Measurements from ENCODE around the gene TMEM231. TPM values are rescaled to one million over a fixed set of nuclear protein-coding genes. Genes with fewer than 3 reads are reported as not detected.

Gene TMEM231
- total and polyA plus RNA-seq, 2 donors = 2.2 to 4.5 TPM

DNA sequence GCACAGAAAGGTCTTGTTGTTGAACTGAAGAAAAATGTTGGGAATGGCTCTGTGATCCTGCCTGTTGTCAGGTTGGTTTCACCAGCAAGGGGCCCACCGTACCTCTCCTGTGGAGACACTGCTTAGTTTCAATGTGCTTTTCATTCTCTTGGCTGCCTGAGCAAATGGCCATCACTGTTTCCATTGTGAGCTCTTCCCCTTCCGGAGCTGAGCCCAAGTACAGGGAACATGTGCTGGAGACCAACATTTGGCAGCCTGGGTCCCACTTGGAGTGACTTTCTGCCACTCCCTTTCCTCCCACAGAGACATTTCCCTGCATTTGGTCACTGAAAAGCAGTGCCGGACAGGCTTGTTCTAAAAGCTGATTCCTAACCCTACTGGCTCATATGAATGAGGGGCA is 33.3 kb upstream of the TMEM231 start:
- H3K27ac ChIP-seq (ENCODE audit: low read depth in 1 of 2, low read length in 1 of 2) = no peak overlapping the region
- DNase-seq (ENCODE audit: low read depth in 6 of 9, low spot score in 9 of 9) = no peak
- peaks cover 4 to 5% of the 10 kb centered on the region in 2 donors for H3K36me3 ChIP-seq (ENCODE audit: control insufficient read depth in 2 of 2, insufficient read depth in 2 of 2, low read length in 1 of 2)
- no peak overlapping the region for H3K4me3 ChIP-seq (ENCODE audit: low read length in 2 of 2)
- WGBS = 97% methylated on average over 3 of the region's 3 CpGs
- H3K27me3 ChIP-seq (ENCODE audit: control insufficient read depth in 2 of 2, insufficient read depth in 1 of 2, low read length in 1 of 2) = no peaks in the 10 kb centered on the region
- peaks cover 0 to 3% of the 10 kb centered on the region in 2 donors for H3K4me1 ChIP-seq (ENCODE audit: control insufficient read depth in 2 of 2, insufficient read depth in 2 of 2, low read length in 2 of 2)
- no peaks in the 10 kb centered on the region for H3K9me3 ChIP-seq (ENCODE audit: control insufficient read depth in 2 of 2, insufficient read depth in 1 of 2, low read length in 1 of 2)

DNA sequence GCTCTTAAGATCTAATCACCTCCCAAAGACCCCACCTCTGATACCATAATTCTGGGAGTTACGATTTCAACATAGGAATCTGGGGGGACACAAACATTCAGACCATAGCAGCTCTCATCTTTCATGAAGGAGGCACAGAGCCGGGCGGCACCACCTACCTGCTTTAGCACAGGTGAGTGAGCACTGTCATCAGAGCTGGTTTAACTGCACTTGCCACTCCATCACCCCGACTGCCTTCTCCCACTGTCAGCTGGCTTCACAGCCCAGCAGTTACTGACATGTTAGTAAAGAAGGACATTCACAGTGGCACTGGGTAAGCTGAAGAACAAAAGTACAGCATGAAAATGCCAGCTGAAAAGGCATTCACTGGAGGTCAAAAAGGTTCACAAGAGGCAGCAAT is 32.7 kb upstream of the TMEM231 start:
- H3K27ac ChIP-seq (ENCODE audit: low read depth in 1 of 2, low read length in 1 of 2) = no peak overlapping the region
- no peaks in the 10 kb centered on the region for H3K9me3 ChIP-seq (ENCODE audit: control insufficient read depth in 2 of 2, insufficient read depth in 1 of 2, low read length in 1 of 2)
- DNase-seq (ENCODE audit: low read depth in 6 of 9, low spot score in 9 of 9) = no peak

DNA sequence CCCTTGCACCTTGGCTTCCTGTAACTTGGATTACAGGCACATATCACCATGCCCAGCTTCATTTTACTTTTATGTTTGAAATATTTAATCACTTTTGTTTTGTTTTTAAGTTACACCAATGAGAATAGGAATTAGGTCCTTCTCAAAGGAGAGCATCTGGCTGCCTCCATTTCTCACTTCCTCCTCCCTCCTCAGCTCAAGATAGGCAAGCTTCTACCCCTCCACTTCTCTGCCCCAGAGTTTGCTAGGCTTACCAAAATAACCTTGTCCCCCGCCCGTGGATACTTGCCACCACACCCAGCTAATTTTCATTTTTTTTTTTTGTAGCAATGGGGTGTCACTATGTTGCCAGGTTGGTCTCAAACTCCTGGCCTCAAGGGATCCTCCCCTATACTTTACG is 28.1 kb upstream of the TMEM231 start:
- H3K9me3 ChIP-seq (ENCODE audit: control insufficient read depth in 2 of 2, insufficient read depth in 1 of 2, low read length in 1 of 2) = no peaks in the 10 kb centered on the region
- no peak overlapping the region for H3K4me3 ChIP-seq (ENCODE audit: low read length in 2 of 2)
- no peaks in the 10 kb centered on the region for H3K4me1 ChIP-seq (ENCODE audit: control insufficient read depth in 2 of 2, insufficient read depth in 2 of 2, low read length in 2 of 2)
- 93% methylated on average over 3 of the region's 3 CpGs for WGBS
- no peak for DNase-seq (ENCODE audit: low read depth in 6 of 9, low spot score in 9 of 9)
- H3K27ac ChIP-seq (ENCODE audit: low read depth in 1 of 2, low read length in 1 of 2) = no peak overlapping the region
- peaks cover 4 to 11% of the 10 kb centered on the region in 2 donors for H3K36me3 ChIP-seq (ENCODE audit: control insufficient read depth in 2 of 2, insufficient read depth in 2 of 2, low read length in 1 of 2)
- no peaks in the 10 kb centered on the region for H3K27me3 ChIP-seq (ENCODE audit: control insufficient read depth in 2 of 2, insufficient read depth in 1 of 2, low read length in 1 of 2)

More for the DNA sequence above, 32.7 kb upstream of the TMEM231 start:
- Histone ChIP-seq H3K36me3 (ENCODE audit: control insufficient read depth in 2 of 2, insufficient read depth in 2 of 2, low read length in 1 of 2) (peaks cover 0 to 4% of the 10 kb centered on the region in 2 donors), H3K27me3 (ENCODE audit: control insufficient read depth in 2 of 2, insufficient read depth in 1 of 2, low read length in 1 of 2) (no peaks in the 10 kb centered on the region), H3K4me1 (ENCODE audit: control insufficient read depth in 2 of 2, insufficient read depth in 2 of 2, low read length in 2 of 2) (no peaks in the 10 kb centered on the region), H3K4me3 (ENCODE audit: low read length in 2 of 2) (no peak overlapping the region)
- WGBS = 98% methylated on average over 4 of the region's 4 CpGs

DNA sequence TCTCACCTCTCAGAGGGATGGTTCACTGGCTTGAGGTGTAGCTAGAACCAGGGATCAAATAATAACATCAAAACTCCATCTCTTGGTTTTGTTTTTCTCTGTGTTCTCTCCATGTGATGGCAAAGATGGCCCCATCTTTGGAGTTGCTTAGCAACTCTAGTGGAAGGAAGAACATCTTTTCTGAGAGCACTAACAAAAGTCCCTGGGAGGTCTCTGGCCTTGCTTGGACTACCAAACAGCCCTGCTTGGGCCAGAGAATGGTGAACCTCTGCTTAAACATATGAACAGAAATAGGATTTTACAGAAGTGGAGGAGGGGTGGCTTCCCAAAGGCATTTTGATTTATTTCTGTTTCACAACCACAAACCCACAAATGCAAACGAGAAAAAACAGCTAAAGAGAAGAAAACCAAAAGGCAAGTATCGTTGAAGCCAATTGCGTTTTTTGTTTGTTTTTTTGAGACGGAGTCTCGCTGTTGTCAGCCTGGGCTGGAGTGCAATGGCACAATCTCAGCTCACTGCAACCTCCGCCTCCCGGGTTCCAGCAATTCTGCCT is 23.3 kb upstream of the TMEM231 start:
- peaks cover 31 to 50% of the 10 kb centered on the region in 2 donors for H3K36me3 ChIP-seq (ENCODE audit: control insufficient read depth in 2 of 2, insufficient read depth in 2 of 2, low read length in 1 of 2)
- DNase-seq (ENCODE audit: low read depth in 6 of 9, low spot score in 9 of 9) = no peak

DNA sequence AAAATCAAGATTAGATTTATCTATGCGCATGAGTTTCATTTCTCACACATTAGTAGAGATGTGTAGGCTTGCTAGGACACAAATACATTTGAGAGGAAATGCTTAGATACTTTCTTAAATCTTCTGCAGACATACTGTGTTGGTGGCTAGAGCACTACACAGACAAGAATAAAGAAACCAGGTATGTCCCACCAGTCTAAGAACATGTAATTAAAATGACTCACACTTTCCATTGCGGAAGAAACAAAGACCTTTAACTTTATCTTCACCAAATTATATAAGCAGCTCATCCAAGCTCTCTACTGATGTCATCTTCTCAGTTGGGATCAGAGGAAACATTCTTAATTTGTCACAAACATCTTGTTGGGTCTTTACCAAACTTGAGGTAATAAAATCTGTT is 22.7 kb upstream of the TMEM231 start:
- Histone ChIP-seq H3K9me3 (ENCODE audit: control insufficient read depth in 2 of 2, insufficient read depth in 1 of 2, low read length in 1 of 2) (no peaks in the 10 kb centered on the region), H3K4me1 (ENCODE audit: control insufficient read depth in 2 of 2, insufficient read depth in 2 of 2, low read length in 2 of 2) (no peaks in the 10 kb centered on the region), H3K27ac (ENCODE audit: low read depth in 1 of 2, low read length in 1 of 2) (no peak overlapping the region), H3K36me3 (ENCODE audit: control insufficient read depth in 2 of 2, insufficient read depth in 2 of 2, low read length in 1 of 2) (peaks cover 38 to 56% of the 10 kb centered on the region in 2 donors), H3K4me3 (ENCODE audit: low read length in 2 of 2) (no peak overlapping the region), H3K27me3 (ENCODE audit: control insufficient read depth in 2 of 2, insufficient read depth in 1 of 2, low read length in 1 of 2) (no peaks in the 10 kb centered on the region)
- DNase-seq (ENCODE audit: low read depth in 6 of 9, low spot score in 9 of 9) = no peak
- 97% methylated on average over 2 of the region's 2 CpGs for WGBS

More for the DNA sequence above, 23.3 kb upstream of the TMEM231 start:
- 64% methylated on average over 7 of the region's 7 CpGs for WGBS
- Histone ChIP-seq H3K4me3 (ENCODE audit: low read length in 2 of 2) (no peak overlapping the region), H3K9me3 (ENCODE audit: control insufficient read depth in 2 of 2, insufficient read depth in 1 of 2, low read length in 1 of 2) (no peaks in the 10 kb centered on the region), H3K4me1 (ENCODE audit: control insufficient read depth in 2 of 2, insufficient read depth in 2 of 2, low read length in 2 of 2) (no peaks in the 10 kb centered on the region), H3K27ac (ENCODE audit: low read depth in 1 of 2, low read length in 1 of 2) (no peak overlapping the region), H3K27me3 (ENCODE audit: control insufficient read depth in 2 of 2, insufficient read depth in 1 of 2, low read length in 1 of 2) (no peaks in the 10 kb centered on the region)

DNA sequence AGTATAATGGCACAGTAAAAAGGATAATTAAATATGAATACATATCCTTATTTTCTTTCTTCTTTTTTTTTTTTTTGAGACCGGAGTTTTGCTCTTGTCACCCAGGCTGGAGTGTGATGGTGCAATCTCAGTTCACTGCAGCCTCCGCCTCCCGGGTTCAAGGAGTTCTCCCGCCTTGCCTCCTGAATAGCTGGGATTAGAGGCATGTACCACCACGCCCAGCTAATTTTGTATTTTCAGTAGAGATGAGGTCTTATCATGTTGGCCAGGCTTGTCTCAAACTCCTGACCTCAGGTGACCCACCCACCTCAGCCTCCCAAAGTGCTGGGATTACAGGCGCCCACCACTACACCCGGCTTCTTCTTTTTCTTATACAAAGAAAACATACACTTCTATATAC is 22.2 kb upstream of the TMEM231 start:
- H3K4me3 ChIP-seq (ENCODE audit: low read length in 2 of 2) = no peak overlapping the region

DNA sequence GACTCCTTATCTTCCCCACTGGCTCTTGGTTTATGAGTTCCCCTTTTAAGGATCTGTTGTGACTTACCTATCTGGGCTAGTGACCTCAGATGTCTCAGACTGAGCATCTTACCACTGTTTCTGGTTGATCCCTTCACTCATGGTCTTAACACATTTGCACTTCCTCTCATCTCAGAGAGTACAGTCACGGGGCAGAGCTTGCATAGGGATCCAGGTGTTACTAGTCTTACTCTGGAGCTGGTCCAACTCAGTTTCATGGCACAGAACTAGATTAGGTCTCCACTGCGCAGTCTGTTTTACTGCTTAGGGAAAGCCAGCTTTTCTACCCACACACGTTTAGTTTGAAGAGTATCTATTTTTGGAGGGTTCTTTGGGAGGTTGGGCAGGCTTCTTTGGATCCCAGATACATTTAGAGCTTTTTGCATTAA is 20.3 kb upstream of the TMEM231 start:
- WGBS = 90% methylated on average over 3 of the region's 3 CpGs
- H3K36me3 ChIP-seq (ENCODE audit: control insufficient read depth in 2 of 2, insufficient read depth in 2 of 2, low read length in 1 of 2) = peaks cover 56 to 77% of the 10 kb centered on the region in 2 donors
- H3K4me1 ChIP-seq (ENCODE audit: control insufficient read depth in 2 of 2, insufficient read depth in 2 of 2, low read length in 2 of 2) = no peaks in the 10 kb centered on the region
- no peak overlapping the region for H3K4me3 ChIP-seq (ENCODE audit: low read length in 2 of 2)
- H3K27me3 ChIP-seq (ENCODE audit: control insufficient read depth in 2 of 2, insufficient read depth in 1 of 2, low read length in 1 of 2) = no peaks in the 10 kb centered on the region
- H3K9me3 ChIP-seq (ENCODE audit: control insufficient read depth in 2 of 2, insufficient read depth in 1 of 2, low read length in 1 of 2) = no peaks in the 10 kb centered on the region
- DNase-seq (ENCODE audit: low read depth in 6 of 9, low spot score in 9 of 9) = no peak
- no peak overlapping the region for H3K27ac ChIP-seq (ENCODE audit: low read depth in 1 of 2, low read length in 1 of 2)

More for the DNA sequence above, 22.2 kb upstream of the TMEM231 start:
- no peak for DNase-seq (ENCODE audit: low read depth in 6 of 9, low spot score in 9 of 9)
- H3K4me1 ChIP-seq (ENCODE audit: control insufficient read depth in 2 of 2, insufficient read depth in 2 of 2, low read length in 2 of 2) = no peaks in the 10 kb centered on the region
- no peak overlapping the region for H3K27ac ChIP-seq (ENCODE audit: low read depth in 1 of 2, low read length in 1 of 2)
- 99% methylated on average over 7 of the region's 7 CpGs for WGBS
- H3K9me3 ChIP-seq (ENCODE audit: control insufficient read depth in 2 of 2, insufficient read depth in 1 of 2, low read length in 1 of 2) = no peaks in the 10 kb centered on the region
- peaks cover 43 to 61% of the 10 kb centered on the region in 2 donors for H3K36me3 ChIP-seq (ENCODE audit: control insufficient read depth in 2 of 2, insufficient read depth in 2 of 2, low read length in 1 of 2)
- no peaks in the 10 kb centered on the region for H3K27me3 ChIP-seq (ENCODE audit: control insufficient read depth in 2 of 2, insufficient read depth in 1 of 2, low read length in 1 of 2)

DNA sequence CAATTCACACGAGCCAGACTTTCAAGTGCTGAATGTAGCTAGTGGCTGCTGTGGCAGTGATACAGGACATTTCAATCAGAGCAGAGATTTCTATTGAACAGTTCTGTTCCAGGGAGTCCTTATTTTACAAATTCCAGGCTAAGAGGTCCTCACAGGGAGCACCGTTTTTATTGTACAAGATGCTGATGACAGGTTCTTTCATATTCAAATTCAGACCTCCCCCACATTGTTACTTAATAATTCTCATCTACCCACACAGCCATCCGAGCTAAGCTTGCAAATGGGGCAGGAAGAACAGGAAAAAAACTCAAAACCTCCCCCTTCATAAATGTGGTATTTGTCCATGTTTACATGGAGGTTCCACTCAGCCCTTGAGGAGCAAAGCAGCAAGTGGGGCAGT is 19.9 kb upstream of the TMEM231 start:
- Histone ChIP-seq H3K27me3 (ENCODE audit: control insufficient read depth in 2 of 2, insufficient read depth in 1 of 2, low read length in 1 of 2) (no peaks in the 10 kb centered on the region), H3K27ac (ENCODE audit: low read depth in 1 of 2, low read length in 1 of 2) (no peak overlapping the region), H3K36me3 (ENCODE audit: control insufficient read depth in 2 of 2, insufficient read depth in 2 of 2, low read length in 1 of 2) (peaks cover 58 to 82% of the 10 kb centered on the region in 2 donors), H3K4me3 (ENCODE audit: low read length in 2 of 2) (no peak overlapping the region), H3K4me1 (ENCODE audit: control insufficient read depth in 2 of 2, insufficient read depth in 2 of 2, low read length in 2 of 2) (no peaks in the 10 kb centered on the region), H3K9me3 (ENCODE audit: control insufficient read depth in 2 of 2, insufficient read depth in 1 of 2, low read length in 1 of 2) (no peaks in the 10 kb centered on the region)
- 92% methylated on average over 3 of the region's 3 CpGs for WGBS
- DNase-seq (ENCODE audit: low read depth in 6 of 9, low spot score in 9 of 9) = no peak

DNA sequence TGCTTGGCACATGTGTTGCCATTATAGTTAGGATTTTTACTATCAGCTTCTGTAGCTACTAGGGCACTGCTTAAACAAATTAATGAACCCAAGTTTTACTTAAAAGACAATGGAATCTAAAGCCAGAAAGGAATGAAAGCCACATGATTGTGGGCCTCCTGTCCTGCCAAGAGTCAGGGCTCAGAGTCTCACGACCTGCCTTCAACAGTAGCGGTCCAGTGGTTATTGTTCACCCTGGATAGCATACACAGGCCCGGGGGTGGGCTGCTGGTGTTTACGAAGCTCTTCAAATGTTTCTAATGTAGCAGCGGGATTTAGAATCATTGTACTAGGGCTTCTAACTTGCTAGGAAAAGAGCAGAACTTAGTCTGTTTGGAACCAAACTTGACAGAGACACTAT is 17.9 kb upstream of the TMEM231 start:
- WGBS = 97% methylated on average over 5 of the region's 5 CpGs
- Histone ChIP-seq H3K27ac (ENCODE audit: low read depth in 1 of 2, low read length in 1 of 2) (no peak overlapping the region), H3K27me3 (ENCODE audit: control insufficient read depth in 2 of 2, insufficient read depth in 1 of 2, low read length in 1 of 2) (no peaks in the 10 kb centered on the region), H3K4me1 (ENCODE audit: control insufficient read depth in 2 of 2, insufficient read depth in 2 of 2, low read length in 2 of 2) (no peaks in the 10 kb centered on the region), H3K36me3 (ENCODE audit: control insufficient read depth in 2 of 2, insufficient read depth in 2 of 2, low read length in 1 of 2) (peaks cover 73 to 89% of the 10 kb centered on the region in 2 donors), H3K9me3 (ENCODE audit: control insufficient read depth in 2 of 2, insufficient read depth in 1 of 2, low read length in 1 of 2) (no peaks in the 10 kb centered on the region), H3K4me3 (ENCODE audit: low read length in 2 of 2) (no peak overlapping the region)
- no peak for DNase-seq (ENCODE audit: low read depth in 6 of 9, low spot score in 9 of 9)
